ENCODE data around the gene HES4. TPM values are rescaled to one million over a fixed set of nuclear protein-coding genes. Genes with fewer than 3 reads are reported as not detected.
A peak's percentile ranks its signal among the peaks of the same experiment; 100 is the strongest.
"Not testable (repeated sequence)": the region's sequence is repeated elsewhere in the genome, so short reads cannot be mapped to it uniquely, and the experiment has no call there.

Gene HES4
- total RNA-seq, 4 donors from 2014 or later = 30.4 to 70.4 (median 40.9) TPM

- TF ChIP-seq CTCF (IDR thresholded peaks at IDR 0.05) = no peak
- no peak for TF ChIP-seq POLR2A (IDR thresholded peaks at IDR 0.05)
- WGBS, 2 donors = 2 to 4% methylated on average over 20 to 25 of the region's 91 CpGs
- intact Hi-C loops (cut with DNase I; ENCODE audit: low total_unique reads) = no loop called here
- peak in 1 of 2 donors; percentile 95 for DNase-seq (ENCODE audit: low spot score in 2 of 2)
- peak overlapping the region; percentile 27 for H3K4me3 ChIP-seq (ENCODE audit: low read depth, poor library complexity, severe bottlenecking)
These were observed 19.5 kb upstream of the HES4 start for GRCh38 chr1:1019122-1019999.

- 88 to 94% methylated on average over 10 to 16 of the region's 26 CpGs for whole genome bisulfite sequencing, 2 donors
- H3K4me3 ChIP-seq (ENCODE audit: low read depth, poor library complexity, severe bottlenecking); DNase-seq (ENCODE audit: low spot score in 2 of 2); intact Hi-C loops (cut with DNase I; ENCODE audit: low total_unique reads): not testable (repeated sequence)
These were observed 18.4 kb upstream of the HES4 start for GRCh38 chr1:1018321-1018685.

- H3K4me3 ChIP-seq (ENCODE audit: low read depth, poor library complexity, severe bottlenecking); DNase-seq (ENCODE audit: low spot score in 2 of 2); intact Hi-C loops (cut with DNase I; ENCODE audit: low total_unique reads): not testable (repeated sequence)
- WGBS, 2 donors = 80 to 85% methylated on average over 16 to 17 of the region's 17 CpGs
These were observed 17.8 kb upstream of the HES4 start for GRCh38 chr1:1017397-1018320.

- intact Hi-C loops (cut with DNase I; ENCODE audit: low total_unique reads) = no loop called here
- WGBS, 2 donors = 80 to 81% methylated on average over 20 of the region's 20 CpGs
- H3K4me3 ChIP-seq (ENCODE audit: low read depth, poor library complexity, severe bottlenecking) = no peak overlapping the region
- no peak for DNase-seq (ENCODE audit: low spot score in 2 of 2)
- TF ChIP-seq CTCF (IDR thresholded peaks at IDR 0.05) (no peak), POLR2A (IDR thresholded peaks at IDR 0.05) (no peak)
These were observed 15.1 kb upstream of the HES4 start for GRCh38 chr1:1014799-1015681.

- no peak for DNase-seq (ENCODE audit: low spot score in 2 of 2)
- H3K4me3 ChIP-seq (ENCODE audit: low read depth, poor library complexity, severe bottlenecking) = peak overlapping the region; percentile 4
- WGBS, 2 donors = 61 to 75% methylated on average over 29 to 39 of the region's 41 CpGs
- intact Hi-C loops (cut with DNase I; ENCODE audit: low total_unique reads) = no loop called here
- TF ChIP-seq POLR2A (IDR thresholded peaks at IDR 0.05) = no peak
- TF ChIP-seq CTCF (IDR thresholded peaks at IDR 0.05) = no peak
These were observed 14.2 kb upstream of the HES4 start for GRCh38 chr1:1013922-1014648.

Measured in lower leg skin (tissue), 4 donors.